ENCODE data around the gene MELK. TPM values are rescaled to one million over a fixed set of nuclear protein-coding genes. Genes with fewer than 3 reads are reported as not detected.
A peak's percentile ranks its signal among the peaks of the same experiment; 100 is the strongest.

MELK gene
- 47.8 and 52.1 TPM in 2 replicates for total RNA-seq
- 13.5 and 19.1 TPM in 2 replicates for polyA plus RNA-seq
- polyA plus RNA-seq (2011; cell fraction: cytosol; rRNA removed), result 26.6 and 29.5 TPM in 2 replicates
- 22.8 and 40.1 TPM in 2 replicates for polyA plus RNA-seq (2011; cell fraction: nucleus; rRNA removed)
- polyA plus RNA-seq (2012), result 19.5 and 40.9 TPM in 2 replicates
- polyA minus RNA-seq, result 15.3 and 28.2 TPM in 2 replicates
- 43.0 TPM for polyA minus RNA-seq (2011; cell fraction: cytosol; rRNA and poly(A)+ RNA removed)
- polyA minus RNA-seq (2011; cell fraction: nucleus; rRNA and poly(A)+ RNA removed), result 18.0 and 20.4 TPM in 2 replicates
- percentile 90 among the genes with signal in this experiment for Bru-seq, nascent RNA
- percentile 79 among the genes with signal in this experiment for BruChase-seq, experiment 1, labeled RNA remaining after a 6-hour chase
- percentile 75 among the genes with signal in this experiment for BruChase-seq, experiment 2, labeled RNA remaining after a 2-hour chase
- long read RNA-seq, transcript MELK-201 (18 exons, 2,485 nt), result minor isoform, 19 of 129 reads
- long read RNA-seq, transcript MELK-210 (17 exons, 2,400 nt), result major isoform, 24 of 129 reads
- long read RNA-seq, partial matches to known transcripts, result 8 of 129 reads
- long read RNA-seq, other reads (novel, unspliced or antisense), result 74 of 129 reads

DNA sequence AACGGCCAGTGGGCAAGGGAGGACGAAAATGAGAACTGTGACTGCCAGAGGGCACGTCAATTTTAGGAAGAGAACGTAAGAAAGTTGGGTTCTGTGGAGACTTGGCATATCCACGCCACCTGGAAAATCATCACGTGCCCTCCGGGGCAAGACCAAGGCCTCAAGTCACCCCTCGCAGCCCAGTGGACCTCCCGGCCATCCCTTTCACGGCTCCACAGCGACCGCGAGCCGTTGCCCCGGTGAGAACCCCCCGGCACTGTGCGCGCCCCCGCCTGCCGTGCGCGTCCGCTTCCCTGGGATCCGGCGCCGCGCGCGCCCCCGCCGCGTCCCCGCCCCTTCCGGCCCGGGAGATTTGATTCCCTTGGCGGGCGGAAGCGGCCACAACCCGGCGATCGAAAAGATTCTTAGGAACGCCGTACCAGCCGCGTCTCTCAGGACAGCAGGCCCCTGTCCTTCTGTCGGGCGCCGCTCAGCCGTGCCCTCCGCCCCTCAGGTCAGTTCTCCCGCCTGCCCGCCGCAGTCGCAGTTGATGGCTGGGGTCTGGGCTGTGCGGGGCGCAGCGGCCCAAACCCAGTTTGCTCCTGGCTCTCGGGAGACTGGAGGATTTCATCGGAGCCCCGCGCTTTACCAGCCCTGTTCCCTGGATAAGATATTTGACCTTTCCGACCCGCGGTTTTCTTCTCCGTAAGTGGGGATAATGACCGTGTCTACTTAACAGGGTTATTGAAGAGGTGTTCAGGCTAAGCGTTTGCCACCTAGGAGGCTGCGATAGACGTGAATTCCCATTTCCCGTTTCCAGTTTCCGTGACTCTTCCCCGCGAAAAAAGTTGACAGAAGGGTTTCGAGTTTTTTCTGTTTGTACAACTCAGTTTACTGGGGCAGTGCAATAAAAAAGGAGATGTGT lies at the start of gene MELK:
TSS of gene MELK (plus strand) at position 381 of the 904 bp plus-strand sequence. CDS start 8,787 bp downstream, outside the sequence.
- Histone ChIP-seq H3K27me3 (ENCODE audit: control insufficient read depth in 2 of 2, insufficient read depth in 2 of 2, low read length in 2 of 2) (no peaks in the 10 kb centered on the region), H2AFZ (ENCODE audit: low read depth, low read length) (peak within 1 kb of the TSS; percentile 100), H4K20me1 (replicated peaks; ENCODE audit: control insufficient read depth, extremely low read depth, insufficient read depth, low read length) (no peaks in the 10 kb centered on the region), H3K4me2 (ENCODE audit: insufficient read depth, low read length) (peak within 1 kb of the TSS; percentile 90), H3K9ac (replicated peaks; ENCODE audit: extremely low read depth, insufficient read depth, low read length) (peak within 1 kb of the TSS; percentile 70), H3K4me1 (ENCODE audit: control insufficient read depth, extremely low read depth, insufficient read depth, low read length) (peaks cover 21% of the 10 kb centered on the region), H3K4me3 (replicated peaks in 1 of 3; ENCODE audit: insufficient read depth in 1 of 3, low read depth in 1 of 3, low read length in 3 of 3) (peak within 1 kb of the TSS; percentile 87 to 93 (median 87)), H3K79me2 (ENCODE audit: control insufficient read depth, insufficient read depth, low read length) (peaks cover 50% of the 10 kb centered on the region), H3K27ac (ENCODE audit: insufficient read depth, low read depth, low read length) (peak within 1 kb of the TSS; percentile 48), H3K9me3 (replicated peaks; ENCODE audit: control insufficient read depth, insufficient read depth, low read length) (no peaks in the 10 kb centered on the region), H3K36me3 (ENCODE audit: control insufficient read depth in 2 of 2, extremely low read depth in 1 of 2, insufficient read depth in 2 of 2, low read length in 2 of 2) (no peaks in the 10 kb centered on the region), H3K9me1 (replicated peaks; ENCODE audit: control insufficient read depth, extremely low read depth, insufficient read depth, low read length) (no peaks in the 10 kb centered on the region)
- dilution Hi-C loops (cut with MboI; ENCODE audit: extremely low pct_ligation_motif_present, low sequenced_read_pairs), result no loop called here
- BruUV-seq (replicated peaks), result TSS peak; percentile 66
- FAIRE-seq (no peak), DNase-seq (ENCODE audit: low read depth, low spot score) (peak; percentile 82)
- CTCF ChIA-PET, result no interaction called here
- POLR2A ChIA-PET, result no interaction called here
- TF ChIP-seq POLR2AphosphoS5 (IDR thresholded peaks at IDR 0.05; ENCODE audit: insufficient read depth, low read depth, low read length) (peak; percentile 96), JUN (IDR thresholded peaks at IDR 0.05; ENCODE audit: borderline replicate concordance, insufficient read depth, insufficient read length, low read depth) (no peak), POLR2A (IDR thresholded peaks at IDR 0.05; ENCODE audit: low read depth, low read length) (peak; percentile 86)
- intact Hi-C loops (cut with micrococcal nuclease), result loop anchor here (5.0 kb wide), 1 partner anchor 170 kb away; the partner anchor contains the start of gene RNF38

DNA sequence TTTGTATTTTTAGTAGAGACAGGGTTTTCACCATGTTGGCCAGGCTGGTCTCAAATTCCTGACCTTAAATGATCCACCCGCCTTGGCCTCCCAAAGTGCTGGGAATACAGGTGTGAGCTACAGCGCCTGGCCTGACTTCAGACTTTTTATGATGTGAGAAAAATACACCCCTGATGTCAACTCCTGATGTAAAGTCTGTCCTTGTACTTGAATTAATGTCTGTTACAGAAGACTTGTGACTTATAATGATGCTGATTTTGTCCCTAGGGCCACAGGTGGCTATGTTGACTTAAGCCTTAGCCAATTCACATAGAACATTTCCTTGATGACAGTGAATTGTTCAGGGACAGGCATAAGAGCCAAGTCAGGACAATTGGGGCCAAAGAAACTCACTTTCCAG lies 42.5 kb upstream of the MELK start:
- no peaks in the 10 kb centered on the region for H3K9me1 ChIP-seq (replicated peaks; ENCODE audit: control insufficient read depth, extremely low read depth, insufficient read depth, low read length)
- TF ChIP-seq, protein P1, sequence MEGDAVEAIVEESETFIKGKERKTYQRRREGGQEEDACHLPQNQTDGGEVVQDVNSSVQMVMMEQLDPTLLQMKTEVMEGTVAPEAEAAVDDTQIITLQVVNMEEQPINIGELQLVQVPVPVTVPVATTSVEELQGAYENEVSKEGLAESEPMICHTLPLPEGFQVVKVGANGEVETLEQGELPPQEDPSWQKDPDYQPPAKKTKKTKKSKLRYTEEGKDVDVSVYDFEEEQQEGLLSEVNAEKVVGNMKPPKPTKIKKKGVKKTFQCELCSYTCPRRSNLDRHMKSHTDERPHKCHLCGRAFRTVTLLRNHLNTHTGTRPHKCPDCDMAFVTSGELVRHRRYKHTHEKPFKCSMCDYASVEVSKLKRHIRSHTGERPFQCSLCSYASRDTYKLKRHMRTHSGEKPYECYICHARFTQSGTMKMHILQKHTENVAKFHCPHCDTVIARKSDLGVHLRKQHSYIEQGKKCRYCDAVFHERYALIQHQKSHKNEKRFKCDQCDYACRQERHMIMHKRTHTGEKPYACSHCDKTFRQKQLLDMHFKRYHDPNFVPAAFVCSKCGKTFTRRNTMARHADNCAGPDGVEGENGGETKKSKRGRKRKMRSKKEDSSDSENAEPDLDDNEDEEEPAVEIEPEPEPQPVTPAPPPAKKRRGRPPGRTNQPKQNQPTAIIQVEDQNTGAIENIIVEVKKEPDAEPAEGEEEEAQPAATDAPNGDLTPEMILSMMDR (IDR thresholded peaks at IDR 0.05; ENCODE audit: extremely low read depth in 1 of 2, insufficient read depth in 1 of 2, low read depth in 1 of 2, low read length in 2 of 2), result no peak
- TF ChIP-seq GATA2 (IDR thresholded peaks at IDR 0.05; ENCODE audit: insufficient read depth, insufficient read length, low read depth, low read length), result no peak
- TF ChIP-seq JUN (IDR thresholded peaks at IDR 0.05; ENCODE audit: borderline replicate concordance, insufficient read depth, insufficient read length, low read depth), result no peak
- TF ChIP-seq, protein P2, sequence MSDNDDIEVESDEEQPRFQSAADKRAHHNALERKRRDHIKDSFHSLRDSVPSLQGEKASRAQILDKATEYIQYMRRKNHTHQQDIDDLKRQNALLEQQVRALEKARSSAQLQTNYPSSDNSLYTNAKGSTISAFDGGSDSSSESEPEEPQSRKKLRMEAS (IDR thresholded peaks at IDR 0.05; ENCODE audit: insufficient read depth, insufficient read length), result no peak
- no peak overlapping the region for H3K27ac ChIP-seq (ENCODE audit: insufficient read depth, low read depth, low read length)
- H4K20me1 ChIP-seq (replicated peaks; ENCODE audit: control insufficient read depth, extremely low read depth, insufficient read depth, low read length), result no peaks in the 10 kb centered on the region
- H3K79me2 ChIP-seq (ENCODE audit: control insufficient read depth, insufficient read depth, low read length), result no peaks in the 10 kb centered on the region
- no TSS peak for BruUV-seq (replicated peaks)
- ChIA-PET CTCF (interaction anchor here (1.0 kb wide), 1 partner anchor 13 kb away, joined by 3 read pairs; no protein-coding TSS in a partner anchor), POLR2A (no interaction called here)
- no peak overlapping the region for H3K9ac ChIP-seq (replicated peaks; ENCODE audit: extremely low read depth, insufficient read depth, low read length)
- H3K9me3 ChIP-seq (replicated peaks; ENCODE audit: control insufficient read depth, insufficient read depth, low read length), result no peaks in the 10 kb centered on the region
- intact Hi-C loops (cut with micrococcal nuclease), result no loop called here
- H3K4me2 ChIP-seq (ENCODE audit: insufficient read depth, low read length), result no peak overlapping the region
- no peak for DNase-seq (ENCODE audit: low read depth, low spot score)
- no peaks in the 10 kb centered on the region for H3K36me3 ChIP-seq (ENCODE audit: control insufficient read depth in 2 of 2, extremely low read depth in 1 of 2, insufficient read depth in 2 of 2, low read length in 2 of 2)
- peaks cover 1 to 6% of the 10 kb centered on the region in 2 experiments for H3K27me3 ChIP-seq (ENCODE audit: control insufficient read depth in 2 of 2, insufficient read depth in 2 of 2, low read length in 2 of 2)
- no peak for FAIRE-seq
- dilution Hi-C loops (cut with MboI; ENCODE audit: extremely low pct_ligation_motif_present, low sequenced_read_pairs), result no loop called here
- no peaks in the 10 kb centered on the region for H3K4me1 ChIP-seq (ENCODE audit: control insufficient read depth, extremely low read depth, insufficient read depth, low read length)
- no peak overlapping the region for H3K4me3 ChIP-seq (replicated peaks in 1 of 3; ENCODE audit: insufficient read depth in 1 of 3, low read depth in 1 of 3, low read length in 3 of 3)
- H2AFZ ChIP-seq (ENCODE audit: low read depth, low read length), result no peak overlapping the region

All from endothelial cell of umbilical vein (primary cell).